DMS114 treated with DMSO at 0.1 percent for 48 hours (cell line): ENCODE results near the gene POLD2.

Experiments
- DNase-seq: peaks from one replicate; lab custom pipeline; 2025; ENCODE audit not compliant: unreplicated experiment; lab: John Stamatoyannopoulos, UW

Gene POLD2

GRCh38 chr7:44152971-44153947 is 29.9 kb upstream of the POLD2 start:
- DNase-seq, result no peak

- no peak for DNase-seq
These were observed 28.6 kb upstream of the POLD2 start for GRCh38 chr7:44151956-44152355.

- no peak for DNase-seq
These were observed 27.9 kb upstream of the POLD2 start for GRCh38 chr7:44150966-44151941.

- DNase-seq, result no peak
These were observed 27.1 kb upstream of the POLD2 start for GRCh38 chr7:44150466-44150832.

GRCh38 chr7:44149571-44150465 is 26.5 kb upstream of the POLD2 start:
- no peak for DNase-seq

GRCh38 chr7:44148961-44149536 is 25.7 kb upstream of the POLD2 start:
- no peak for DNase-seq

- DNase-seq, result no peak
These were observed 24.8 kb upstream of the POLD2 start for GRCh38 chr7:44148166-44148565.

GRCh38 chr7:44147026-44147991 is 24.0 kb upstream of the POLD2 start:
- no peak for DNase-seq

GRCh38 chr7:44145969-44146911 is 22.9 kb upstream of the POLD2 start:
- peak; percentile 22 for DNase-seq

GRCh38 chr7:44145479-44145968 is 22.2 kb upstream of the POLD2 start:
- DNase-seq, result no peak

- no peak for DNase-seq
These were observed 21.7 kb upstream of the POLD2 start for GRCh38 chr7:44144968-44145478.

GRCh38 chr7:44144426-44144967 is 21.1 kb upstream of the POLD2 start:
- DNase-seq, result no peak

- no peak for DNase-seq
These were observed 20.4 kb upstream of the POLD2 start for GRCh38 chr7:44143646-44144250.

- no peak for DNase-seq
These were observed 18.7 kb upstream of the POLD2 start for GRCh38 chr7:44142028-44142427.

- no peak for DNase-seq
These were observed 18.0 kb upstream of the POLD2 start, which contains the start of gene MYL7 for GRCh38 chr7:44141221-44141850. MYL7 (minus strand) TSS chr7:44141332; CDS start chr7:44141305, 27 bp downstream.

GRCh38 chr7:44140341-44140740 is 17.0 kb upstream of the POLD2 start:
- no peak for DNase-seq
